Type B pancreatic cell (in vitro differentiated cells): ENCODE data around the gene SYNGAP1. TPM values are rescaled to one million over a fixed set of nuclear protein-coding genes. Genes with fewer than 3 reads are reported as not detected.

Experiments
- DNase-seq: peaks from one replicate; pipeline ENCODE4 v3.0.0; 2021; ENCODE audit warnings: mixed read lengths; ENCODE audit not compliant: unreplicated experiment; ENCODE audit errors: extremely low spot score
- H3K27ac Mint-ChIP-seq: 2 replicates; pipeline ENCODE4 v1.8.0; 2021; ENCODE audit warnings: mild to moderate bottlenecking, mixed read lengths
- H3K27me3 Mint-ChIP-seq: 2 replicates; pipeline ENCODE4 v1.8.0; 2021; ENCODE audit warnings: mixed read lengths
- H3K36me3 Mint-ChIP-seq: 2 replicates; pipeline ENCODE4 v1.8.0; 2021; ENCODE audit warnings: mixed read lengths
- H3K4me1 Mint-ChIP-seq: one replicate; pipeline ENCODE4 v1.8.0; 2021; ENCODE audit warnings: mixed read lengths; ENCODE audit not compliant: unreplicated experiment
- H3K4me3 Mint-ChIP-seq: 2 replicates; pipeline ENCODE4 v1.8.0; 2021; ENCODE audit warnings: mild to moderate bottlenecking, mixed read lengths
- H3K9me3 Mint-ChIP-seq: 2 replicates; pipeline ENCODE4 v1.8.0; 2021; ENCODE audit warnings: mixed read lengths
- microRNA-seq: library from miRNA; unstranded; fragments of <30 nt; microRNA quantifications from one replicate; pipeline ENCODE4, GENCODE V29; 2020
- total RNA-seq: library from RNA; stranded (reverse); gene quantifications from 2 replicates; pipeline ENCODE4 v1.2.1, GENCODE V29; 2021; ENCODE audit warnings: low replicate concordance
- TF ChIP-seq, protein P1 (sequence below): fragments of 200-600 bp; sonication (generic); conservative IDR thresholded peaks from 2 replicates; pipeline ENCODE4 v1.5.0; 2021; ENCODE audit warnings: antibody characterized with exemption, mild to moderate bottlenecking

The SYNGAP1 gene
- total RNA-seq, 1 donor from 2014 or later: 74.1 TPM

DNA sequence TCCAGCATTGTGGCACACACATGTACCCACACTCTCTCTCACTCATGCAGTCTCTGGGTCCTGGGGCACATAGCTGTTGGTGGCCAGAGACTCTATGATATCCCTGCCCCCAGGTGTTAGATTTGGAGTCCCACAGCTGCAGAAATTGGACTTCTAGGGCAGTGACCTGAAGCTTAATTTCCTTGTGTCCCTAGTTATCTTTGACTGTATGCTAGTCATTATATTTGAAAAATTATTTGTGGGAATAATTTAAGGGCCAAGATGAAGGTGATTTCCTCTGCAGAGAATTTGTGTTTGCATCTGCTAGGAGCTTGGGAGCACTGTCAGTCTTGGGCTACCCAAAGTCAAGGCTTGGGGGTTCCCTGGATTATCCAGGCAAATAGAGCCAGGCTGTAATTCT is 84.6 kb downstream of the SYNGAP1 start:
- no peaks in the 10 kb centered on the region for H3K36me3 Mint-ChIP-seq
- no peak overlapping the region for H3K4me3 Mint-ChIP-seq
- H3K27me3 Mint-ChIP-seq: no peaks in the 10 kb centered on the region
- peaks cover 14% of the 10 kb centered on the region for H3K4me1 Mint-ChIP-seq
- no peaks in the 10 kb centered on the region for H3K9me3 Mint-ChIP-seq
- no peak for DNase-seq
- TF ChIP-seq, protein P1, sequence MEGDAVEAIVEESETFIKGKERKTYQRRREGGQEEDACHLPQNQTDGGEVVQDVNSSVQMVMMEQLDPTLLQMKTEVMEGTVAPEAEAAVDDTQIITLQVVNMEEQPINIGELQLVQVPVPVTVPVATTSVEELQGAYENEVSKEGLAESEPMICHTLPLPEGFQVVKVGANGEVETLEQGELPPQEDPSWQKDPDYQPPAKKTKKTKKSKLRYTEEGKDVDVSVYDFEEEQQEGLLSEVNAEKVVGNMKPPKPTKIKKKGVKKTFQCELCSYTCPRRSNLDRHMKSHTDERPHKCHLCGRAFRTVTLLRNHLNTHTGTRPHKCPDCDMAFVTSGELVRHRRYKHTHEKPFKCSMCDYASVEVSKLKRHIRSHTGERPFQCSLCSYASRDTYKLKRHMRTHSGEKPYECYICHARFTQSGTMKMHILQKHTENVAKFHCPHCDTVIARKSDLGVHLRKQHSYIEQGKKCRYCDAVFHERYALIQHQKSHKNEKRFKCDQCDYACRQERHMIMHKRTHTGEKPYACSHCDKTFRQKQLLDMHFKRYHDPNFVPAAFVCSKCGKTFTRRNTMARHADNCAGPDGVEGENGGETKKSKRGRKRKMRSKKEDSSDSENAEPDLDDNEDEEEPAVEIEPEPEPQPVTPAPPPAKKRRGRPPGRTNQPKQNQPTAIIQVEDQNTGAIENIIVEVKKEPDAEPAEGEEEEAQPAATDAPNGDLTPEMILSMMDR: no peak
- no peak overlapping the region for H3K27ac Mint-ChIP-seq

Small RNA genes lying within 50 kb of the gene (microRNA-seq; reads per million reads assigned to microRNA genes)
- not detected for gene MIR5004

Other genes with a start within 250 kb of the SYNGAP1 start
- 1.3 and 11.9 TPM in 2 replicates for gene COL11A2, start 227.6 kb upstream of the SYNGAP1 start, total RNA-seq
- 49.2 and 61.9 TPM in 2 replicates for gene RXRB, start 219.4 kb upstream of the SYNGAP1 start, total RNA-seq
- gene SLC39A7, start 219.2 kb upstream of the SYNGAP1 start, total RNA-seq: 147 and 202 TPM in 2 replicates
- gene HSD17B8, start 215.4 kb upstream of the SYNGAP1 start, total RNA-seq: 13.9 and 15.7 TPM in 2 replicates
- 44.5 and 60.4 TPM in 2 replicates for gene RING1, start 211.6 kb upstream of the SYNGAP1 start, total RNA-seq
- gene VPS52, start 148.2 kb upstream of the SYNGAP1 start, total RNA-seq: 54.7 and 62.4 TPM in 2 replicates
- gene RPS18, start 148.0 kb upstream of the SYNGAP1 start, total RNA-seq: 3,043 and 3,480 TPM in 2 replicates
- gene B3GALT4, start 142.9 kb upstream of the SYNGAP1 start, total RNA-seq: 10.1 and 22.2 TPM in 2 replicates
- 53.1 and 67.4 TPM in 2 replicates for gene WDR46, start 130.8 kb upstream of the SYNGAP1 start, total RNA-seq
- 52.9 and 54.5 TPM in 2 replicates for gene PFDN6, start 130.5 kb upstream of the SYNGAP1 start, total RNA-seq
- 128 and 176 TPM in 2 replicates for gene RGL2, start 121.1 kb upstream of the SYNGAP1 start, total RNA-seq
- 71.4 and 93.5 TPM in 2 replicates for gene TAPBP, start 106.0 kb upstream of the SYNGAP1 start, total RNA-seq
- 21.1 and 22.2 TPM in 2 replicates for gene ZBTB22, start 102.3 kb upstream of the SYNGAP1 start, total RNA-seq
- gene DAXX, start 97.1 kb upstream of the SYNGAP1 start, total RNA-seq: 43.6 and 47.0 TPM in 2 replicates
- 28.0 and 67.7 TPM in 2 replicates for gene KIFC1, start 28.2 kb upstream of the SYNGAP1 start, total RNA-seq
- gene PHF1, start 9.1 kb upstream of the SYNGAP1 start, total RNA-seq: 23.8 and 49.6 TPM in 2 replicates
- 212 and 278 TPM in 2 replicates for gene CUTA, start 2.0 kb upstream of the SYNGAP1 start, total RNA-seq
- gene ZBTB9, start 34.5 kb downstream of the SYNGAP1 start, total RNA-seq: 11.3 and 14.5 TPM in 2 replicates
- gene BAK1, start 160.2 kb downstream of the SYNGAP1 start, total RNA-seq: 27.3 and 37.0 TPM in 2 replicates
- 24.6 and 56.1 TPM in 2 replicates for gene ITPR3, start 201.3 kb downstream of the SYNGAP1 start, total RNA-seq